IMR-90 (cell line): ENCODE data around the gene CCDC85B.

Experiments
- CHD1 ChIP-seq: IDR thresholded peaks from 2 replicates; pipeline ENCODE4 v1.6.1; 2012; ENCODE audit warnings: low read depth, low read length, improper control_type of control experiment
- CTCF ChIP-seq: conservative IDR thresholded peaks from 2 replicates; pipeline ENCODE4 v1.5.1; 2012; ENCODE audit warnings: mild to moderate bottlenecking, low read depth, low read length, improper control_type of control experiment
- MAFK ChIP-seq: IDR thresholded peaks from 2 replicates; pipeline ENCODE4 v1.6.1; 2012; ENCODE audit warnings: low read depth, low read length, improper control_type of control experiment
- MXI1 ChIP-seq: IDR thresholded peaks from 2 replicates; pipeline ENCODE4 v1.6.1; 2012; ENCODE audit warnings: low read depth, mild to moderate bottlenecking, low read length, moderate library complexity, borderline replicate concordance
- NFE2L2 ChIP-seq: fragments of 150-350 bp; IDR thresholded peaks from 2 replicates; pipeline ENCODE4 v1.6.1; 2016; ENCODE audit warnings: low read depth, mild to moderate bottlenecking, low read length
- POLR2A ChIP-seq: IDR thresholded peaks from 2 replicates; pipeline ENCODE4 v1.6.1; 2012; ENCODE audit warnings: mild to moderate bottlenecking, low read depth, low read length
- RCOR1 ChIP-seq: IDR thresholded peaks from 2 replicates; pipeline ENCODE4 v1.6.1; 2012; ENCODE audit warnings: mild to moderate bottlenecking, low read length, improper control_type of control experiment; ENCODE audit not compliant: insufficient replicate concordance
- SMC3 ChIP-seq: fragments of 150-350 bp; IDR thresholded peaks from 2 replicates; pipeline ENCODE4 v1.6.1; 2016; ENCODE audit warnings: low read depth, mild to moderate bottlenecking, antibody characterized with exemption, low read length, moderate library complexity

GRCh38 chr11:65931773-65932557, 41.5 kb downstream of the CCDC85B start:
- TF ChIP-seq POLR2A (no peak), CTCF (no peak), SMC3 (no peak), RCOR1 (no peak), MXI1 (no peak), NFE2L2 (no peak), CHD1 (no peak), MAFK (no peak)
